ENCODE data around the gene MED1. TPM values are rescaled to one million over a fixed set of nuclear protein-coding genes. Genes with fewer than 3 reads are reported as not detected.
"Not testable (repeated sequence)": the region's sequence is repeated elsewhere in the genome, so short reads cannot be mapped to it uniquely, and the experiment has no call there.

MED1 gene
- 10 to 100 TPM; 20.8 to 38.3 (median 25.9) TPM for total RNA-seq

GRCh38 chr17:39450847-39451581 is at the start of gene MED1:
Gene MED1 (minus strand): TSS chr17:39451263. CDS start chr17:39451062, 201 bp downstream.
- intact Hi-C loops (cut with DNase I; ENCODE audit: low total_unique reads), result no loop called here
- H3K4me3 ChIP-seq (ENCODE audit: low read depth, poor library complexity, severe bottlenecking), result peak within 1 kb of the TSS; percentile 96
- DNase-seq (ENCODE audit: low spot score in 2 of 2), result peak; percentile 94 to 98
- TF ChIP-seq CTCF (IDR thresholded peaks at IDR 0.05), result no peak
- 1% methylated on average over 37 of the region's 37 CpGs for WGBS, 2 donors

GRCh38 chr17:39496921-39497320 is 45.9 kb upstream of the MED1 start:
- WGBS, 2 donors, result 89 to 95% methylated on average over 12 of the region's 12 CpGs
- peak in 1 of 2 donors; percentile 72 for DNase-seq (ENCODE audit: low spot score in 2 of 2)
- H3K4me3 ChIP-seq (ENCODE audit: low read depth, poor library complexity, severe bottlenecking); intact Hi-C loops (cut with DNase I; ENCODE audit: low total_unique reads): not testable (repeated sequence)

- DNase-seq (ENCODE audit: low spot score in 2 of 2), result peak in 1 of 2 donors; percentile 23
- 93 to 96% methylated on average over 4 of the region's 4 CpGs for WGBS, 2 donors
- TF ChIP-seq CTCF (IDR thresholded peaks at IDR 0.05), result no peak
- TF ChIP-seq POLR2A (IDR thresholded peaks at IDR 0.05), result no peak
- intact Hi-C loops (cut with DNase I; ENCODE audit: low total_unique reads), result no loop called here
- H3K4me3 ChIP-seq (ENCODE audit: low read depth, poor library complexity, severe bottlenecking), result no peak overlapping the region
These were observed 36.9 kb upstream of the MED1 start for GRCh38 chr17:39487946-39488345.

DNA sequence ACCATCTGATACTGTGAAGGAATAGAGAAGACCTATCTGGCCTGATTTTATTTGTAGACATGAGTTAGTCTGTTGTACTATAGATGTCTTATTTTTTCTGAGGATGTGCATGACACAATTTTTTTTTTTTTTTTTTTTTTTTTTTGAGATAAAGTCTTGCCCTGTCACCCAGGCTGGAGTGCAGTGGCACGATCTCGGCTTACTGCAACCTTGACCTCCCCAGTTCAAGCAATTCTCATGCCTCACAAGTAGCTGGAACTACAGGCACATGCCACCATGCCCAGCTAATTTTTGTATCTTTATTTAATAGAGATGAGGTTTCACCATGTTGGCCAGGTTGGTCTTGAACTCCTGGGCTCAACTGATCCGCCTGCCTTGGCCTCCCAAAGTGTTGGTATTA is 36.4 kb upstream of the MED1 start:
- DNase-seq (ENCODE audit: low spot score in 2 of 2); intact Hi-C loops (cut with DNase I; ENCODE audit: low total_unique reads); H3K4me3 ChIP-seq (ENCODE audit: low read depth, poor library complexity, severe bottlenecking): not testable (repeated sequence)
- WGBS, 2 donors, result 97% methylated on average over 3 of the region's 3 CpGs

GRCh38 chr17:39486242-39486641 is 35.2 kb upstream of the MED1 start:
- WGBS, 2 donors, result 57 to 65% methylated on average over 2 of the region's 2 CpGs
- DNase-seq (ENCODE audit: low spot score in 2 of 2), result peak in 1 of 2 donors; percentile 31
- TF ChIP-seq CTCF (IDR thresholded peaks at IDR 0.05), result no peak
- TF ChIP-seq POLR2A (IDR thresholded peaks at IDR 0.05), result no peak
- intact Hi-C loops (cut with DNase I; ENCODE audit: low total_unique reads), result no loop called here
- H3K4me3 ChIP-seq (ENCODE audit: low read depth, poor library complexity, severe bottlenecking), result no peak overlapping the region

GRCh38 chr17:39485555-39485954 is 34.5 kb upstream of the MED1 start:
- H3K4me3 ChIP-seq (ENCODE audit: low read depth, poor library complexity, severe bottlenecking), result no peak overlapping the region
- WGBS, 2 donors, result 89 to 91% methylated on average over 5 of the region's 5 CpGs
- no peak for TF ChIP-seq CTCF (IDR thresholded peaks at IDR 0.05)
- TF ChIP-seq POLR2A (IDR thresholded peaks at IDR 0.05), result no peak
- DNase-seq (ENCODE audit: low spot score in 2 of 2), result peak in 1 of 2 donors; percentile 29
- intact Hi-C loops (cut with DNase I; ENCODE audit: low total_unique reads), result no loop called here

GRCh38 chr17:39484178-39484577 is 33.1 kb upstream of the MED1 start:
- intact Hi-C loops (cut with DNase I; ENCODE audit: low total_unique reads), result no loop called here
- WGBS, 2 donors, result 98 to 100% methylated on average over 2 of the region's 2 CpGs
- DNase-seq (ENCODE audit: low spot score in 2 of 2), result no peak
- no peak overlapping the region for H3K4me3 ChIP-seq (ENCODE audit: low read depth, poor library complexity, severe bottlenecking)
- no peak for TF ChIP-seq POLR2A (IDR thresholded peaks at IDR 0.05)
- TF ChIP-seq CTCF (IDR thresholded peaks at IDR 0.05), result no peak

Measured in lower leg skin (tissue), 4 donors.